ENCODE data around the gene HMBS.
"Not testable (repeated sequence)": the region's sequence is repeated elsewhere in the genome, so short reads cannot be mapped to it uniquely, and the experiment has no call there.

Gene HMBS

GRCh38 chr11:119103161-119103664 lies 18.5 kb downstream of the HMBS start:
- not testable (repeated sequence) for DNase-seq

- no peak for DNase-seq
Measured at GRCh38 chr11:119103793-119104192, 19.1 kb downstream of the HMBS start.

GRCh38 chr11:119106564-119107537 lies 22.2 kb downstream of the HMBS start, which contains the start of gene C2CD2L:
TSS of gene C2CD2L (plus strand) at chr11:119107344. CDS start at chr11:119107742, 398 bp downstream.
- DNase-seq: peak; percentile 23 to 67

- no peak for DNase-seq
Measured at GRCh38 chr11:119107538-119108145, 23.0 kb downstream of the HMBS start.

GRCh38 chr11:119108146-119108856 lies 23.6 kb downstream of the HMBS start:
- DNase-seq: peak in 1 of 2 experiments; percentile 17

- DNase-seq: no peak
Measured at GRCh38 chr11:119108857-119109221, 24.2 kb downstream of the HMBS start.

- no peak for DNase-seq
Measured at GRCh38 chr11:119109843-119110242, 25.2 kb downstream of the HMBS start.

- DNase-seq: no peak
Measured at GRCh38 chr11:119110439-119110838, 25.8 kb downstream of the HMBS start.

GRCh38 chr11:119111361-119111925 lies 26.8 kb downstream of the HMBS start:
- no peak for DNase-seq

- DNase-seq: no peak
Measured at GRCh38 chr11:119112314-119113020, 27.8 kb downstream of the HMBS start.

- no peak for DNase-seq
Measured at GRCh38 chr11:119113716-119114115, 29.0 kb downstream of the HMBS start.

- DNase-seq: no peak
Measured at GRCh38 chr11:119114351-119114750, 29.7 kb downstream of the HMBS start.

- DNase-seq: no peak
Measured at GRCh38 chr11:119115484-119116234, 31.0 kb downstream of the HMBS start.

- DNase-seq: no peak
Measured at GRCh38 chr11:119116235-119116594, 31.5 kb downstream of the HMBS start.

- DNase-seq: no peak
Measured at GRCh38 chr11:119116601-119117000, 31.9 kb downstream of the HMBS start.

- DNase-seq: no peak
Measured at GRCh38 chr11:119117004-119117706, 32.5 kb downstream of the HMBS start.

- DNase-seq: no peak
Measured at GRCh38 chr11:119118227-119118626, 33.5 kb downstream of the HMBS start.

- DNase-seq: no peak
Measured at GRCh38 chr11:119118946-119119345, 34.3 kb downstream of the HMBS start.

- no peak for DNase-seq
Measured at GRCh38 chr11:119120639-119121007, 35.9 kb downstream of the HMBS start.

GRCh38 chr11:119121008-119121810 lies 36.5 kb downstream of the HMBS start, which contains the start of gene HINFP:
TSS of gene HINFP (plus strand) at chr11:119121580. CDS start at chr11:119126945, 5,365 bp downstream.
- DNase-seq: peak; percentile 96 to 99
